GM21423 (cell line): Measurements from ENCODE around the gene PEAK1.
"Not testable (repeated sequence)": the region's sequence is repeated elsewhere in the genome, so short reads cannot be mapped to it uniquely, and the experiment has no call there.

Experiments used
- ATAC-seq: cut with Tn5 transposase; IDR thresholded peaks from one replicate; pipeline ENCODE4 v1.9.1; 2021; ENCODE audit warnings: mild to moderate bottlenecking, moderate library complexity; ENCODE audit not compliant: unreplicated experiment

PEAK1 gene

DNA sequence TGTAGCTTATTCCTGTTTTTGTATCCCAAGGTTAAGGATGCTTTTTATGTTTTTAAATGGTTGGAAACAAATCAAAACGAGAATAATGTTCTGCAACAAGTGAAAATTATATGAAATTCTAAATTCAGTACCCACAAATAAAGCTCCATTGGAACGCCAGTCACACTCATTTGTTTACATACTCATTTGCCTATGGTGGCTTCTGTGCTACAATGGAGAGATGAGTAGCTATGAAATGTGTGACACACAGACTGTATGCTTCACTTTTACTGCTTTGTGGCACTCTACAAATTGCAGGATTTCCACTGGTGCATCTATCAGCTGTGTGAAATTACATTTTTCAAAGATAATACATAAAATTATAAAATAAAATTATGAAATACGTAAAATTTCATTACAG, 236.8 kb downstream of the PEAK1 start:
- no peak for ATAC-seq

GRCh38 chr15:77181305-77182074, 238.4 kb downstream of the PEAK1 start:
- ATAC-seq, result peak; percentile 55

GRCh38 chr15:77180757-77181156, 239.1 kb downstream of the PEAK1 start:
- no peak for ATAC-seq

GRCh38 chr15:77180270-77180669, 239.6 kb downstream of the PEAK1 start:
- ATAC-seq, result no peak

DNA sequence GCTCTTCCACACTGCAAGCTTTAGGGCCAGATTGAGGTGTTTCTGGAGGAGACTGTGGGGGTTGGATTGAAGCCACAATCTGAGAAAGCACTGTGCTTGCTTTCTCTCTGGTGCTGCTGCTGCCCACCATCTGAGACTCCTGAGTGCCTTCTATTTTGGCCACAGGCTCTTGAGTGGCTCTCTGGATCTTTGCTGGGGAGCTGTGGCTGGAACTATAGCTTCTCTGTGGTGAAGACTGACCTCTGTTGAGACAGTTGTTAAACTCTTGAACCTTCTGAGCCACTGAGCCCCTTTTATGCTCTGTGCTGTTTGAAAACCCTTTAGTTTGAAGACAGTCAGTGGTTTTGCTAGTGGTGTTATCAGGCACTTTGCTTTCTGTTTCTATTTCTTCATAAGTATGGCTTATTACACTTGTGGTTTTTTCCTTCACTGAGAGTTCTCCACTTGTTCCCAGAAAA, 240.3 kb downstream of the PEAK1 start:
- ATAC-seq, result peak; percentile 56

GRCh38 chr15:77178411-77178810, 241.5 kb downstream of the PEAK1 start:
- no peak for ATAC-seq

DNA sequence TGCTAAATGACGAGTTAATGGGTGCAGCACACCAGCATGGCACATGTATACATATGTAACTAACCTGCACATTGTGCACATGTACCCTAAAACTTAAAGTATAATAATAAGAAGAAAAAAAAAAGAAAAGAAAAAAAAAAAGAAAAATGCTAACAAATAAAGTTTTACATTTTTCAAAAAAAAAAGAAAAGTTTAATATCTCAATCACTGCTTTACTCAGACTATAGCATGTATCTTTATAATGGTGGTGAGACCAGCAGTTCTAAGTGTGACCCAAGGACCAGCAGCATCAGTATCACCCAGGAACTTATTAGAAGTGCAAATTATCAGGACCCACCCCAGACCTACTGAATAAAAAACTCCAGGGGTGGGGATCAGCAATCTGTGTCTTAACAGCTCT, 243.8 kb downstream of the PEAK1 start:
- ATAC-seq, result not testable (repeated sequence)

GRCh38 chr15:77173487-77173886, 246.4 kb downstream of the PEAK1 start:
- no peak for ATAC-seq

DNA sequence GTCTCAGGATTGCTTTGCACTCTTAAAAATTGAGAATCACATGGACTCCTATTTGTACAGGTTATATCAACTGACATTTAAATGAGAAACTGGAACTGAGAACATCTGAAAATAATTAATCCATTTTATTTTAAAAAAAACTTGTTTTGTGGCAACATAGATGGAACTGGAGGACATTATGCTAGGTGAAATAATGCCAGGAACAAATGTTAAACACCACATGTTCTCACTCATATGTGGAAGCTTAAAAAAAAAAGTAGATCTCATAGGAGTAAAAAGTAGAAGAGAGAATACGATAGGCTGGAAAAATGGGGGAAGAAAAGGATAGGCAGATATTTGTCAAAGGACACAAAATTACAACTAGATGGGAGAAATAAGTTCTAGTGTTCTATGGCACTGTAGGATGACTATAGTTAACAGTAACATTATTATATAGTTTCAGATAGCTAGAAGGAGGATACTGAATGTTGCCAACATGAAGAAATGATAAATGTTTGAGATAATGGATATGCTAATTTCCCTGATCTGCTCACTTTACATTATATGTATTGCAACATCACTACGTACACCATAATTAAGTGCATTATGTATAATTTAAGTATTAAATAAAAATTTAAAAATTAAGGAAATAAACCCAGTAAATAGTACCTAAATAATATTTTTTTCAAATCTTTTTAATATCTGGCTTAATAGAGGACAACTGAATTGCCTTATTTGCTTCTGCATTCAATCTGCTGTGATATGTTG, 248.5 kb downstream of the PEAK1 start:
- ATAC-seq, result no peak

GRCh38 chr15:77168616-77169015, 251.3 kb downstream of the PEAK1 start:
- no peak for ATAC-seq

- ATAC-seq, result no peak
Observed at GRCh38 chr15:77168141-77168540, 251.8 kb downstream of the PEAK1 start.

DNA sequence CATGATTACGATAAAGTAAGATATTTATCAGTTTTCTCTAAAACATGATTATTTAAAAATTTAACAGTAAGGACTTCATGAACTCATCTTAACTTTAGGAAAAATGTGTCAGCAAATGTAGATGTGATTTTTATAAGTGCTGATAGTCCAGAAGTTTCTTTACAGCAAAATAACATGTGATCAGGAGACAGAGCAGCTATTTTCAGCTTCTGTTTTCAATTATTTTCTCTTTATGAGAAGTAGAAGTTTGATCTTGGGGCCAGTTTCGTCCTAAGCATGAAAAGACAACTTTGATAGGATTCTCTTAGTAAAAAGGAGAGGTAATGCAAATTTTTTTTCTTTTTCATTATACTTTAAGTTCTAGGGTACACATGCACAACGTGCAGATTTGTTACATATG, 252.5 kb downstream of the PEAK1 start:
- no peak for ATAC-seq

- ATAC-seq, result no peak
Observed at GRCh38 chr15:77163781-77164384, 256.0 kb downstream of the PEAK1 start.

GRCh38 chr15:77162872-77163633, 256.9 kb downstream of the PEAK1 start:
- ATAC-seq, result no peak

DNA sequence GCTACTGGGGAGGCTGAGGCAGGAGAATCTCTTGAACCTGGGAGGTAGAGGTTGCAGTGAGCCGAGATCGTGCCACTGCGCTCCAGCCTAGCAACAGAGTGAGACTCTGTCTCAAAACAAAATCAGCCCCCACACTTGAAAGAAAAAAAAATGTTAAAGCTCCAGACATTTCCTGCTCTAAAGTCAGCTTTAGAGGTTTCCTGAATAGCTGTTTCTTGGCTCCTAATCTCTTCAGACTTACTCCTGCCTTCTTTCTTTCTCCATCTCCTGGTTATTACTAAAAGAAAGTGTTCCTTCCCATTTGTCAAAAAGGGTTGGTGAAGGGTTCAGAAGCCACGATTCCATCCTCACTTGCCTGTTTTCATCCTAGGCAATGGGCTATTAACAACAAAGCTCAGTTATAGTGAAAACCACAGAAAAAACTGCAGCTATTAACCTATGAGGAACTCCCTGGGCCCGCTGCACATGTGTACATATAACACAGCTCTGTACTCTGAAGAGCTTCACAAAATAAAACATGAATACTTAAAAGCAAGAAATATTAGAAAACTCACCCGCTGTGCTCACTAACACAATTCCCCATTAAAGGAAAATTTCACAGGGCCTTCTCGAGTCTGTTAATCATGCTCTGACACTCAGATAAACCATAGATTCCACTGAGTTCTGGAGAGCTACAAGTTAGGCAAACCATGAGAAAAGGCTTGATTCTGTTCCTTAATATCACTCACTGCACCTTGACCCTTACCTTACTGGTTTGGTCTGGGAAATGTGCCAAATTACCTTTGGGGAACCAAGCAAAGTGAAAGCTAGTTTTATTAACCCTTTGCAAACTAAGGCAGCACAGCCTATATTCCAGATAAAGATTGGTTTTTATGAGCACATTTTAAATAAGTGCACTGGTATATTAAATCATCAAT, 259.1 kb downstream of the PEAK1 start:
- ATAC-seq, result no peak

GRCh38 chr15:77156000-77156399, 263.9 kb downstream of the PEAK1 start:
- ATAC-seq, result not testable (repeated sequence)

GRCh38 chr15:77148191-77148590, 271.7 kb downstream of the PEAK1 start:
- no peak for ATAC-seq

GRCh38 chr15:77145370-77145769, 274.5 kb downstream of the PEAK1 start:
- ATAC-seq, result no peak

DNA sequence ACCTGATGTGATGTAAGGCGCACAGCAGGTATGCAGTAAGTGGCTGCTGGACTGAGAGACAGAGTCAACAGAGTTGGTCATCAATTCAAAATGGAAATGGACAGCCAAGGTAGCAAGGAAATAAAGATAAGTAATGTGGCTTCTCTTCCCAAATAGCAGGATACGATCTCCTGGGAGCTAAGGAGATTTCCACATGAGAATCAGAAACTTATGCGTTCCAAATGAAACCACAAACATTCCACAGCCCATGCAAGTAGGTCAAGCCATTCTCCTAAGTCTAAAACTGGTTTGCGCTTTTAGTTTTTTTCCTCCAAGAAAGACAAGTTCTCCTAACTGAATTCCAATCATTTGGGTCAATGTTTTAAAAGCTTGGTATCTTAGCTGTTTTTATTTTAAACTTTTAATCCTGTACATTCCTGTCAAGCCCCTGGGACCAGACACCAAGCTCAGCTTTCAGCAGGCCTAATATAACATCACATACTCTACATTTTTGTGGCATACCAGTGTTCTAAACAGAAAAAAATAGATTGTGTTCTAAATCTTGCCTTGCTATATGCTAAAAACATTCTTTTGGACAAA, 275.3 kb downstream of the PEAK1 start:
- ATAC-seq, result no peak

DNA sequence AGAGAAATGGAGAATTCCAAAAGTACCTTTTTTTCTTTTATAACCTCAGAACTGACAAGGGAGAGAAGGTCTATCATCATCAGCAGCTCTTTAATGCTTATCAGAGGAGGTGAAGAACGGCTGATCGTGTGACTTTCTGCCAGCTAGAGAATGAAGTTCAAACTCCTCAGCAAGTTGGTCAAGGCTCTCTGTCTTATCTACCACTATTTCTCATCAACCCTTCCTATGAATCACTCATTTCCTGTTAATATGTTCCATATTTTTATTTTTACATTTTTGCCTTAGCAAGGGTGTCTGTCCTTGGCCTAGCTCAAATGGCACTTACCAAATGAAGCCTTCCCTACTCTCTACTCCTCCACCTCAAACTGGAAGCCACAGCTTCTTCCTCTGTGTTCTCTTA, 275.9 kb downstream of the PEAK1 start:
- ATAC-seq, result no peak
